ENCODE data around the gene SHROOM2. TPM values are rescaled to one million over a fixed set of nuclear protein-coding genes. Genes with fewer than 3 reads are reported as not detected.

SHROOM2 gene
- total and polyA plus RNA-seq, 4 donors: 0.28 to 2.5 (median 1.2) TPM

DNA sequence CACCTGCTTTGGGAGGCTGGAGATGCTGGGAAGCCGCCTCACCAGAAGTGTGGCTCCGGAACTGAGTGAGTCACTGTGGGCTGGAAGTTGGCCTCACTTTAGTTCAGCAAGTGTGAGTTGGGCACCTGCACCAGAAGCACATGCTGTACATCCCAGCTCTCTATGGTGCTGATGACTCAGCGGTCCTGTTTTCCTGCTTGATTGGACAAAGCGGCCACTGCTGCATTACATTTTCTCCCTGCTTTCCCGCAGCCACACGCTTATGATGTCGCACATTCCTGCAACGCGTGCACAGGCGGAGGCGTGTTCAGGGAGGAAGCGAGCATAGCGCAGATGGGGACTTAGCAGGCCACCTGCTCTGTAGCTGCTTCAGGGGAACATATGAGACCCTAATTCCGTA is 154.2 kb downstream of the SHROOM2 start:
- no peak for ATAC-seq (ENCODE audit: low FRiP score)
- DNase-seq: no peak
- 90 to 94% methylated on average over 14 of the region's 14 CpGs for WGBS, 2 donors

DNA sequence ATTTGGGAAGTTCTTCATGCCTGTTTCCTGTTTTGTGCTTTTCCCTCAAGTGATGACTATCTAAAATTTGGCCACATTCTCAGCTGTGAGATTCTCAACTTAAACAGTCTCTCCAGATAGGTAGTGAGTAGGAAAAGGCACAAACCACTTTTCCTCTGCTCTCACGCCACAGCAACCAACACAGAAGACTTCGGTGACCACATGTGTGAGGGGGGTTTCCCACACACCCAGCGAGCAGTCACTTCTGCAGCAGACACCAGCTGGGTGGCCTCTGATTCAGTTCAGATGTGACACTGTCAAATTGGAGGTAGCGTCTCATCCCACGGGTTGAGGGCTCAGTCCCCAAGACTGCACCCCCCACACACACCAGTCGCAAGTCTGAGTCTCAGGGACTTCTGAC is 155.9 kb downstream of the SHROOM2 start:
- ATAC-seq (ENCODE audit: low FRiP score) (no peak), DNase-seq (no peak)
- 86 to 91% methylated on average over 6 of the region's 6 CpGs for WGBS, 2 donors
- Histone ChIP-seq H3K27ac (ENCODE audit: low read depth in 1 of 2, low read length in 2 of 2) (no peak overlapping the region), H3K4me3 (ENCODE audit: low read length in 2 of 2) (no peak overlapping the region), H3K27me3 (ENCODE audit: control insufficient read depth in 1 of 2, insufficient read depth in 2 of 2, low read length in 1 of 2) (no peaks in the 10 kb centered on the region), H3K9me3 (ENCODE audit: control insufficient read depth, low read length) (no peaks in the 10 kb centered on the region), H3K36me3 (ENCODE audit: control insufficient read depth in 1 of 2, insufficient read depth in 2 of 2, low read length in 1 of 2) (no peaks in the 10 kb centered on the region), H3K4me1 (ENCODE audit: control insufficient read depth in 1 of 2, insufficient read depth in 2 of 2, low read length in 2 of 2) (no peaks in the 10 kb centered on the region)
- intact Hi-C loops (cut with DNase I): no loop called here

More for the DNA sequence above, 154.2 kb downstream of the SHROOM2 start:
- Histone ChIP-seq H3K36me3 (ENCODE audit: control insufficient read depth in 1 of 2, insufficient read depth in 2 of 2, low read length in 1 of 2) (no peaks in the 10 kb centered on the region), H3K4me1 (ENCODE audit: control insufficient read depth in 1 of 2, insufficient read depth in 2 of 2, low read length in 2 of 2) (no peaks in the 10 kb centered on the region), H3K27ac (ENCODE audit: low read depth in 1 of 2, low read length in 2 of 2) (no peak overlapping the region), H3K9me3 (ENCODE audit: control insufficient read depth, low read length) (no peaks in the 10 kb centered on the region), H3K4me3 (ENCODE audit: low read length in 2 of 2) (no peak overlapping the region), H3K27me3 (ENCODE audit: control insufficient read depth in 1 of 2, insufficient read depth in 2 of 2, low read length in 1 of 2) (no peaks in the 10 kb centered on the region)
- intact Hi-C loops (cut with DNase I): no loop called here

DNA sequence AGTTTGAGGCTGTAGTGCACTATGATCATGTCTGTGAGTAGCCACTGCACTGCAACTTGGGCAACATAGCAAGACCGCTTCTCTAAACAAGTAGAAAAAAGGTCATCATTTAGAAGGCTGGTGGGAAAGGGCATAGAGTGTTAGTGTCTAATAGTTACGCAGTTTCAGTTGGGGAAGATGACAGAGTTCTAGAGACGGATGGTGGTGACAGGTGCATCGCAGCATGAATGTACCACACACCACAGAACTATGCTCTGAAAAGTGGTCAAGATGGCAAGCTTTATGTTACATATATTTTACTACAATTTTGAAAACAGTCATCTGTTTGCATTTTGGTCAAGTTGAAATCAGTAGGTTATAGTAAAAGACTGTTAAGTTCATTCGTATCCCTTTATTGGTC is 157.2 kb downstream of the SHROOM2 start:
- intact Hi-C loops (cut with DNase I): no loop called here
- no peak for ATAC-seq (ENCODE audit: low FRiP score)
- H3K27me3 ChIP-seq (ENCODE audit: control insufficient read depth in 1 of 2, insufficient read depth in 2 of 2, low read length in 1 of 2): no peaks in the 10 kb centered on the region
- H3K4me1 ChIP-seq (ENCODE audit: control insufficient read depth in 1 of 2, insufficient read depth in 2 of 2, low read length in 2 of 2): no peaks in the 10 kb centered on the region
- H3K4me3 ChIP-seq (ENCODE audit: low read length in 2 of 2): no peak overlapping the region
- no peaks in the 10 kb centered on the region for H3K9me3 ChIP-seq (ENCODE audit: control insufficient read depth, low read length)
- no peak for DNase-seq
- H3K27ac ChIP-seq (ENCODE audit: low read depth in 1 of 2, low read length in 2 of 2): no peak overlapping the region
- H3K36me3 ChIP-seq (ENCODE audit: control insufficient read depth in 1 of 2, insufficient read depth in 2 of 2, low read length in 1 of 2): no peaks in the 10 kb centered on the region
- 95 to 97% methylated on average over 5 of the region's 5 CpGs for WGBS, 2 donors

DNA sequence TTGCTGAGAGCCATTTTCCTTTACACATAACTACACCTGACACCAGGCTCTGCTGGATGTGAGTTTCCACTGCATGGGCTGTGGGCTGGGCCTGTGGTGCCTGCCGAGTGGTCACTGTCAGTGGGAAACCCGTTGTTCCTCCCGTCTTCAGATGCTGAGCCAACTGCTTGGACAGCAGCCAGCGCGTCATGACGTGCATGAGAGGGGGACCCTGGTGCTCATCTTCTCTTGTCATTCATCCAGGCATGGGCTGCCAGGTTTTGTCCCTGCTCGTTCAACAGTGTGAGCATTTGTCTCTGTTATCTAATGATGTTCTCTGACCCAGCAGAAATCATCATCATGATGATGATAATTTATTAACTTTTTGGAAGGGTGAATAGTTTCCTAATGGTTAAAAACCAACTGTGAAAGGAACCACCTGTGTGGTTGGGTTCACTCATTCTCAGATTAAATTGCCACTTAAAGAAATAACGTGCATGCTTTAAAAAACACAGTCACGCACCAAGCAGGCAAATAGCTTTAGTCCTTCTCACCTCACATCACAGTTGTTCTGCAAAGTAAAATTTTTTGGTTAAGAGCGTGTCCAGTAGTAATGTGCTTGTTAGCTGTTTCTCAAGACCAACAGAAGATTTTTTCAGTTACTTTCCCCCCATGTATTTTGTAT is 161.0 kb downstream of the SHROOM2 start:
- no peaks in the 10 kb centered on the region for H3K9me3 ChIP-seq (ENCODE audit: control insufficient read depth, low read length)
- WGBS, 2 donors: 86% methylated on average over 10 of the region's 10 CpGs

DNA sequence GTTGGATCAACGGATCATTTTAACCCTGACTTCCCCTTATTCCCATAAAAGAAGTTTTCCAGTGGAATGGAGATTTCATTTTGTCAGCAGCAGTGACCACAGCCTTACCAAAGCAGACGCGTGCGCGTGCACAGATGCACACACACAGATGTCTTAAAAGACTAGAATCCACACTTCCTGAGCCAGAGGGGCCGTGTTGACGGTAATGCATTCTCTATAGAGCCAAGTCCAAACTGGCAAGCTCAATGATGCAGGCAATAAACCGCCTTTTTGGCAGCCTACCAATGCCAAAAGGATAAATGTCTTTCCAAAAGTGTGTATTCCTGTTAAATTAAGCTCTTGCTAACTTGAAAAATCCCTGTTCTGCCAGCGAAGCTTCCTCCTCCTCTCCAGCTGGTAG is 162.2 kb downstream of the SHROOM2 start:
- H3K9me3 ChIP-seq (ENCODE audit: control insufficient read depth, low read length): no peaks in the 10 kb centered on the region
- H3K4me1 ChIP-seq (ENCODE audit: control insufficient read depth in 1 of 2, insufficient read depth in 2 of 2, low read length in 2 of 2): no peaks in the 10 kb centered on the region
- H3K4me3 ChIP-seq (ENCODE audit: low read length in 2 of 2): no peak overlapping the region
- DNase-seq: no peak
- H3K27ac ChIP-seq (ENCODE audit: low read depth in 1 of 2, low read length in 2 of 2): no peak overlapping the region
- intact Hi-C loops (cut with DNase I): no loop called here
- no peaks in the 10 kb centered on the region for H3K27me3 ChIP-seq (ENCODE audit: control insufficient read depth in 1 of 2, insufficient read depth in 2 of 2, low read length in 1 of 2)
- WGBS, 2 donors: 63 to 73% methylated on average over 9 of the region's 9 CpGs
- ATAC-seq (ENCODE audit: low FRiP score): no peak
- H3K36me3 ChIP-seq (ENCODE audit: control insufficient read depth in 1 of 2, insufficient read depth in 2 of 2, low read length in 1 of 2): no peaks in the 10 kb centered on the region

More for the DNA sequence above, 161.0 kb downstream of the SHROOM2 start:
- no peak for ATAC-seq (ENCODE audit: low FRiP score)
- Histone ChIP-seq H3K27ac (ENCODE audit: low read depth in 1 of 2, low read length in 2 of 2) (no peak overlapping the region), H3K4me1 (ENCODE audit: control insufficient read depth in 1 of 2, insufficient read depth in 2 of 2, low read length in 2 of 2) (no peaks in the 10 kb centered on the region), H3K27me3 (ENCODE audit: control insufficient read depth in 1 of 2, insufficient read depth in 2 of 2, low read length in 1 of 2) (no peaks in the 10 kb centered on the region), H3K36me3 (ENCODE audit: control insufficient read depth in 1 of 2, insufficient read depth in 2 of 2, low read length in 1 of 2) (no peaks in the 10 kb centered on the region), H3K4me3 (ENCODE audit: low read length in 2 of 2) (no peak overlapping the region)
- intact Hi-C loops (cut with DNase I): no loop called here
- no peak for DNase-seq

DNA sequence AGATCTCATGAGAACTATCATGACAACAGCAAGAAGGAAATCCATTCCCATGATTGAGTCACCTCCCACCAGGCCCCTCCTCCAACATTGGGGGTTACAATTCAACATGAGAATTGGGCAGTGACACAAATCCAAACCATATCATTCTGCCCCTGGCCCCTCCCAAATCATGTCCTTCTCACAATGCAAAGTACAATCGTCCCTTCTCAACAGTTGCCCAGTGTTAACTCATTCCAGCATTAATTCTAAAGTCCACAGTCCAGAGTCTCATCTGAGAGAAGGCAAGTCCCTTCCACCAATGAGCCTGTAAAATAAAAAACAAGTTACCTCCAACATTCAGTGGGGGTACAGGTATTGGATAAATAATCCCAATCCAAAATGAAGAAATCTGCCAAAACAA is 166.1 kb downstream of the SHROOM2 start:
- no peak for ATAC-seq (ENCODE audit: low FRiP score)
- 42 to 65% methylated on average over 1 of the region's 1 CpG for WGBS, 2 donors
- intact Hi-C loops (cut with DNase I): no loop called here

DNA sequence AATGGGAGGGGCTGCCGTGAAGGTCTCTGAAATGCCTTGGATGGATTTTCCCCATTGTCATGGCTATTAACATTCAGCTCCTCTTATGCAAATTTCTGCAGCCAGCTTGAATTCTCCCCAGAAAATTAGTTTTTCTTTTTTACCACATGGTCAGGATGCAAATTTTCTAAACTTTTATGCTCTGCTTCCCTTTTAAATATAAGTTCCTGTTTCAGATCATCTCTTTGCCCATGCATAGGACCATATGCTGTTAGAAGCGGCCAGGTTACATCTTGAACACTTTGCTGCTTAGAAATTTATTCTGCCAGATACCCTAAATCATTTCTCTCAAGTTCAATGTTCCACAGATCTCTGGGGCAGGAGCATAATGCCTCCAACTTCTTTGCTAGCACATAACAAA is 167.2 kb downstream of the SHROOM2 start:
- Histone ChIP-seq H3K27ac (ENCODE audit: low read depth in 1 of 2, low read length in 2 of 2) (no peak overlapping the region), H3K4me1 (ENCODE audit: control insufficient read depth in 1 of 2, insufficient read depth in 2 of 2, low read length in 2 of 2) (no peaks in the 10 kb centered on the region), H3K36me3 (ENCODE audit: control insufficient read depth in 1 of 2, insufficient read depth in 2 of 2, low read length in 1 of 2) (no peaks in the 10 kb centered on the region), H3K4me3 (ENCODE audit: low read length in 2 of 2) (no peak overlapping the region), H3K9me3 (ENCODE audit: control insufficient read depth, low read length) (no peaks in the 10 kb centered on the region), H3K27me3 (ENCODE audit: control insufficient read depth in 1 of 2, insufficient read depth in 2 of 2, low read length in 1 of 2) (no peaks in the 10 kb centered on the region)
- intact Hi-C loops (cut with DNase I): no loop called here
- 83 to 94% methylated on average over 2 of the region's 2 CpGs for WGBS, 2 donors
- no peak for ATAC-seq (ENCODE audit: low FRiP score)
- no peak for DNase-seq

More for the DNA sequence above, 166.1 kb downstream of the SHROOM2 start:
- H3K4me1 ChIP-seq (ENCODE audit: control insufficient read depth in 1 of 2, insufficient read depth in 2 of 2, low read length in 2 of 2): no peaks in the 10 kb centered on the region
- H3K27ac ChIP-seq (ENCODE audit: low read depth in 1 of 2, low read length in 2 of 2): no peak overlapping the region
- DNase-seq: no peak
- no peaks in the 10 kb centered on the region for H3K27me3 ChIP-seq (ENCODE audit: control insufficient read depth in 1 of 2, insufficient read depth in 2 of 2, low read length in 1 of 2)
- H3K36me3 ChIP-seq (ENCODE audit: control insufficient read depth in 1 of 2, insufficient read depth in 2 of 2, low read length in 1 of 2): no peaks in the 10 kb centered on the region
- H3K9me3 ChIP-seq (ENCODE audit: control insufficient read depth, low read length): no peaks in the 10 kb centered on the region
- no peak overlapping the region for H3K4me3 ChIP-seq (ENCODE audit: low read length in 2 of 2)

DNA sequence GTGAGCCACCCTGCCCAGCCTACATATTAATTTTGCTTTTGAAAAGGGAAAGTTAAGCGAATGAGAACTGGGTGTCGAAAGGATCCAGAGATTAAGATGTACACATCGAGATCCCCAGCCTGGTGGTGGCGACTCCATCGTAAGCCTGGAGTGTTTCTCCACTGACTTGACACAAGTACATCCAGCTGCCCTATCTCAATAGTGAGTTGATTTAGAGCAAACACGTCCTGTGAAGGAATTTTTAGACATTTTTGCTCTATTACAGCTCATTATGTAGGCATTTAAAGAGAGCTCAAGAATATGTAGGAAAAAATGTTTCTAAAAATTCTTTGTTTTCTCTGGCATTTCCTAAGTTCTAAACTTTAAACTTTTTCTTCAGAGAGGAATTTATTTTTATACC is 169.3 kb downstream of the SHROOM2 start:
- intact Hi-C loops (cut with DNase I): no loop called here
- ATAC-seq (ENCODE audit: low FRiP score) (no peak), DNase-seq (no peak)
- 18 to 29% methylated on average over 6 of the region's 6 CpGs for WGBS, 2 donors
- H3K9me3 ChIP-seq (ENCODE audit: control insufficient read depth, low read length): no peaks in the 10 kb centered on the region
- no peaks in the 10 kb centered on the region for H3K27me3 ChIP-seq (ENCODE audit: control insufficient read depth in 1 of 2, insufficient read depth in 2 of 2, low read length in 1 of 2)
- no peaks in the 10 kb centered on the region for H3K36me3 ChIP-seq (ENCODE audit: control insufficient read depth in 1 of 2, insufficient read depth in 2 of 2, low read length in 1 of 2)
- no peaks in the 10 kb centered on the region for H3K4me1 ChIP-seq (ENCODE audit: control insufficient read depth in 1 of 2, insufficient read depth in 2 of 2, low read length in 2 of 2)
- H3K4me3 ChIP-seq (ENCODE audit: low read length in 2 of 2): no peak overlapping the region
- no peak overlapping the region for H3K27ac ChIP-seq (ENCODE audit: low read depth in 1 of 2, low read length in 2 of 2)

DNA sequence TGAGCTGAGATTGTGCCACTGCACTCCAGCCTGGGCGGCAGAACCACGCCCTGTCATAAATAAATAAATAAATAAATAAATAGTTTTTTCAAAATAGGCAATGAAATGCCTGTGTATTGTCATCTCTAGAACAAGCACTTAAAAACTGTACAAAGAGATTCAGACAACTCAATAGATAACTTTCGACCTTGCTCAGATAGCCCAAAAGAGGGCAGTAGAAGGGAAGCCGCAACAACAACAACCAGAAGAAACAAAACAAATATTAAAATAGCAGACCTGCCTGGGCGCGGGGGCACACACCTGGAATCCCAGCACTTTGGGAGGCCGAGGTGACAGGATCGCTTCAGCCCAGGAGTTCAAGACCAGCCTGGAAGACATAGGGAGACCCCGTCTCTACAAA is 171.5 kb downstream of the SHROOM2 start:
- Histone ChIP-seq H3K4me1 (ENCODE audit: control insufficient read depth in 1 of 2, insufficient read depth in 2 of 2, low read length in 2 of 2) (no peaks in the 10 kb centered on the region), H3K4me3 (ENCODE audit: low read length in 2 of 2) (no peak overlapping the region), H3K9me3 (ENCODE audit: control insufficient read depth, low read length) (no peaks in the 10 kb centered on the region), H3K36me3 (ENCODE audit: control insufficient read depth in 1 of 2, insufficient read depth in 2 of 2, low read length in 1 of 2) (no peaks in the 10 kb centered on the region), H3K27ac (ENCODE audit: low read depth in 1 of 2, low read length in 2 of 2) (no peak overlapping the region), H3K27me3 (ENCODE audit: control insufficient read depth in 1 of 2, insufficient read depth in 2 of 2, low read length in 1 of 2) (no peaks in the 10 kb centered on the region)
- no peak for ATAC-seq (ENCODE audit: low FRiP score)
- intact Hi-C loops (cut with DNase I): no loop called here
- no peak for DNase-seq
- 86 to 88% methylated on average over 9 of the region's 9 CpGs for WGBS, 2 donors
